ENCODE measurements around the gene INO80C.

DNA sequence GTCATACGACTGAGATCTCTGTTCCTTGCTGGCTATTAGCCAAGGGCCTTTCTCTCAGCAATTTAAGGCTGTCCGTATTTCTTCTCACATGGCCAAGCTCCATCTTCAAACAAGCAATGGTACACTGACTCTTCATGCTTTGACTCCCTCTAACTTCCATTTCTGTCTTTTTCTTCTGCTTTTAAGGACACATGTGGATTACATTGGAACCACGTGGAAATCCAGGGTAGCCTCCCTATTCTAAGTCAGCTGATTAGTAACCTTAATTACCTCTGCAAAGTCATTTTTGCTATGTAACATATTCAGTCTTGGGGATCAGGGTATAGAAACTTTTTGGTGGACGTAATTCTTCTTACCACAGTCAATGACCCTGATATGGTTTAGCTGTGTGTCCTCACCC, 79.2 kb downstream of the INO80C start:
- TF ChIP-seq, protein P1, sequence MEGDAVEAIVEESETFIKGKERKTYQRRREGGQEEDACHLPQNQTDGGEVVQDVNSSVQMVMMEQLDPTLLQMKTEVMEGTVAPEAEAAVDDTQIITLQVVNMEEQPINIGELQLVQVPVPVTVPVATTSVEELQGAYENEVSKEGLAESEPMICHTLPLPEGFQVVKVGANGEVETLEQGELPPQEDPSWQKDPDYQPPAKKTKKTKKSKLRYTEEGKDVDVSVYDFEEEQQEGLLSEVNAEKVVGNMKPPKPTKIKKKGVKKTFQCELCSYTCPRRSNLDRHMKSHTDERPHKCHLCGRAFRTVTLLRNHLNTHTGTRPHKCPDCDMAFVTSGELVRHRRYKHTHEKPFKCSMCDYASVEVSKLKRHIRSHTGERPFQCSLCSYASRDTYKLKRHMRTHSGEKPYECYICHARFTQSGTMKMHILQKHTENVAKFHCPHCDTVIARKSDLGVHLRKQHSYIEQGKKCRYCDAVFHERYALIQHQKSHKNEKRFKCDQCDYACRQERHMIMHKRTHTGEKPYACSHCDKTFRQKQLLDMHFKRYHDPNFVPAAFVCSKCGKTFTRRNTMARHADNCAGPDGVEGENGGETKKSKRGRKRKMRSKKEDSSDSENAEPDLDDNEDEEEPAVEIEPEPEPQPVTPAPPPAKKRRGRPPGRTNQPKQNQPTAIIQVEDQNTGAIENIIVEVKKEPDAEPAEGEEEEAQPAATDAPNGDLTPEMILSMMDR (IDR thresholded peaks at IDR 0.05; ENCODE audit: low read length), result no peak
- no peak for TF ChIP-seq EZH2 (IDR thresholded peaks at IDR 0.05; ENCODE audit: borderline replicate concordance, low read length)
